HepG2 (cell line): ENCODE measurements around the gene WDR11. TPM values are rescaled to one million over a fixed set of nuclear protein-coding genes. Genes with fewer than 3 reads are reported as not detected.

Experiments used
- ATAC-seq: fragments of 200-7000 bp; cut with Tn5 transposase; 3 replicates; pipeline ENCODE4 v1.9.1; 2020; ENCODE audit warnings: mild to moderate bottlenecking, moderate library complexity
- BruUV-seq: library from RNA; stranded (reverse); fragments of 400-500 nt; replicated peaks from 2 replicates; lab custom pipeline; 2021; lab: Mats Ljungman, UMichigan
- CTCF ChIA-PET: fragments of 300-600 bp; formaldehyde crosslinking; extraction: SDS; loops from one replicate; lab custom pipeline; 2021; ENCODE audit warnings: low total read pairs, inconsistent platforms, low intra/inter-chr PET ratio; lab: Yijun Ruan, JAX
- POLR2A ChIA-PET: fragments of 350-600 bp; sonication (Branson Sonifier 250); formaldehyde crosslinking; loops from one replicate; lab custom pipeline; 2020; ENCODE audit warnings: antibody characterized with exemption, inconsistent platforms; lab: Yijun Ruan, JAX
- DNase-seq: peaks from one replicate; pipeline ENCODE4 v3.0.0-alpha.2; 2015; ENCODE audit warnings: low spot score
- FAIRE-seq: peaks from 3 replicates; lab custom pipeline; 2011; peaks lifted over from hg19 to GRCh38; lab: Jason Lieb, UNC
- H2AFZ ChIP-seq: one replicate; pipeline ENCODE4 v1.6.1; 2011; ENCODE audit warnings: low read length, inconsistent platforms
- H3K27ac ChIP-seq: fragments of 300-600 bp; 3 replicates; pipeline ENCODE4 v1.8.0; 2011; ENCODE audit warnings: mixed run types, mild to moderate bottlenecking, mixed read lengths, low read length, inconsistent platforms; ENCODE audit not compliant: insufficient read depth; ENCODE audit errors: extremely low read length
- H3K27me3 ChIP-seq, 2 experiments: fragments of 200-600 bp in 1 of 2; 2 replicates in 1 of 2; 3 replicates in 1 of 2; pipeline versions ENCODE4 v1.6.0 to v1.8.0; 2011; ENCODE audit warnings: low read length in 2 of 2, mild to moderate bottlenecking in 2 of 2, moderate library complexity in 2 of 2, inconsistent platforms in 1 of 2; ENCODE audit not compliant: insufficient read depth in 2 of 2, control insufficient read depth in 1 of 2
- H3K36me3 ChIP-seq, 2 experiments: fragments of 200-600 bp in 1 of 2; replicated peaks in 1 of 2; 2 replicates in 1 of 2; 3 replicates in 1 of 2; pipeline versions ENCODE4 v1.5.1 to v1.8.0; 2011; ENCODE audit warnings: low read length in 2 of 2, inconsistent platforms in 1 of 2; ENCODE audit not compliant: insufficient read depth in 2 of 2, control insufficient read depth in 1 of 2
- H3K4me1 ChIP-seq: 2 replicates; pipeline ENCODE4 v1.5.1; 2012; ENCODE audit warnings: low read length, inconsistent platforms; ENCODE audit not compliant: insufficient read depth
- H3K4me2 ChIP-seq: 2 replicates; pipeline ENCODE4 v1.6.0; 2011; ENCODE audit warnings: low read depth, low read length, inconsistent platforms
- H3K4me3 ChIP-seq, 3 experiments: fragments of 200-600 bp in 1 of 3; sonication (generic), shearing (Covaris generic) in 1 of 3; replicated peaks in 1 of 3; 2 replicates each; pipeline ENCODE4 v1.5.1; 2011 to 2016; ENCODE audit warnings: low read length in 3 of 3, inconsistent platforms in 2 of 3, low read depth in 2 of 3, mild to moderate bottlenecking in 2 of 3, control low read depth in 1 of 3, mixed read lengths in 1 of 3; ENCODE audit not compliant: insufficient read depth in 1 of 3
- H3K79me2 ChIP-seq: one replicate; pipeline ENCODE4 v1.6.1; 2011; ENCODE audit warnings: low read length, inconsistent platforms; ENCODE audit not compliant: insufficient read depth
- H3K9ac ChIP-seq: 2 replicates; pipeline ENCODE4 v1.6.0; 2011; ENCODE audit warnings: mild to moderate bottlenecking, low read depth, low read length, inconsistent platforms; ENCODE audit not compliant: insufficient read depth
- H3K9me3 ChIP-seq: 2 replicates; pipeline ENCODE4 v1.5.1; 2012; ENCODE audit warnings: mild to moderate bottlenecking, low read length
- H4K20me1 ChIP-seq: 2 replicates; pipeline ENCODE4 v1.6.0; 2011; ENCODE audit warnings: inconsistent platforms, mild to moderate bottlenecking, low read length, moderate library complexity; ENCODE audit not compliant: insufficient read depth
- FOXC1 ChIP-seq: sonication (generic); formaldehyde crosslinking; IDR thresholded peaks from 2 replicates; pipeline ENCODE4 v1.8.0; 2022; ENCODE audit warnings: mild to moderate bottlenecking, missing genetic modification reagents, borderline replicate concordance
- HNRNPLL ChIP-seq: fragments of 200-400 bp; formaldehyde crosslinking; IDR thresholded peaks from 2 replicates; pipeline ENCODE4 v1.6.1; 2017; ENCODE audit warnings: mild to moderate bottlenecking, low read depth, low read length; ENCODE audit not compliant: poor library complexity, severe bottlenecking
- NFIC ChIP-seq: IDR thresholded peaks from 2 replicates; pipeline ENCODE4 v1.6.1; 2012; ENCODE audit warnings: mild to moderate bottlenecking, low read length, inconsistent platforms
- PTBP1 ChIP-seq: fragments of 200-400 bp; formaldehyde crosslinking; IDR thresholded peaks from 2 replicates; pipeline ENCODE4 v1.6.1; 2018; ENCODE audit warnings: low read length, low read depth; ENCODE audit not compliant: poor library complexity, severe bottlenecking
- SMARCE1 ChIP-seq: fragments of 450-650 bp; IDR thresholded peaks from 2 replicates; pipeline ENCODE4 v1.6.1; 2017; ENCODE audit warnings: borderline replicate concordance
- ZNF335 ChIP-seq: sonication (generic); formaldehyde crosslinking; IDR thresholded peaks from 2 replicates; pipeline ENCODE4 v1.4.0; 2020; ENCODE audit warnings: missing genetic modification reagents
- ZNF644 ChIP-seq: IDR thresholded peaks from 2 replicates; pipeline ENCODE4 v1.6.1; 2016; ENCODE audit warnings: low read depth
- ZSCAN31 ChIP-seq: sonication (generic); formaldehyde crosslinking; IDR thresholded peaks from 2 replicates; pipeline ENCODE4 v1.5.0; 2020; ENCODE audit warnings: low read depth, mild to moderate bottlenecking, missing genetic modification reagents
- WGBS: methylation state at CpG from one replicate; pipeline ENCODE4 v1.1.6; 2017; ENCODE audit warnings: low lambda C conversion rate; 5-methylcytosine and 5-hydroxymethylcytosine counted together
- in situ Hi-C: cut with HindIII; loops from 2 replicates; pipeline ENCODE4 v1.10.0; 2017; ENCODE audit warnings: low pct_unique_long_range_greater_than_20kb; ENCODE audit not compliant: extremely low pct_ligation_motif_present
- intact Hi-C: fragments of 100-400 bp; cut with micrococcal nuclease; formaldehyde crosslinking; loops from one replicate; pipeline ENCODE4 v1.10.0; 2022; ENCODE audit not compliant: unreplicated experiment
- polyA plus RNA-seq, 8 experiments: library from polyadenylated mRNA; depleted of rRNA in 3 of 8; stranded (reverse) in 7 of 8; unstranded in 1 of 8; fragments of >200 nt; fragmentation: Illumina TruSeq in 4 of 8; extraction: Trizol in 4 of 8; gene quantifications; 2 replicates each; pipeline versions ENCODE4 v1.2.1 to v1.2.3, GENCODE V29; 2011 to 2016; ENCODE audit warnings: low read depth in 4 of 8, missing spikeins in 1 of 8, mixed read lengths in 1 of 8; ENCODE audit not compliant: insufficient read depth in 1 of 8
- total RNA-seq, 5 experiments: library from RNA; depleted of rRNA; stranded (reverse); fragments of >200 nt; fragmentation: Illumina TruSeq; extraction: Trizol; gene quantifications; 2 replicates each; pipeline ENCODE4 v1.2.3, GENCODE V29; 2016; ENCODE audit warnings: low read depth in 1 of 5
- TF ChIP-seq, protein P1 (sequence below): sonication (generic); formaldehyde crosslinking; IDR thresholded peaks from 2 replicates; pipeline ENCODE4 v1.5.0; 2020; ENCODE audit warnings: missing genetic modification reagents
- TF ChIP-seq, protein P2 (sequence below): sonication (generic); formaldehyde crosslinking; IDR thresholded peaks from 2 replicates; pipeline ENCODE4 v1.4.0; 2020; ENCODE audit warnings: missing genetic modification reagents
- TF ChIP-seq, protein P3 (sequence below): sonication (generic); formaldehyde crosslinking; IDR thresholded peaks from 2 replicates; pipeline ENCODE4 v1.8.0; 2022; ENCODE audit warnings: missing genetic modification reagents, low read depth, mild to moderate bottlenecking, borderline replicate concordance

The WDR11 gene
- total and polyA plus RNA-seq, 2 of the 13 experiments (the other 11 are each of a cell fraction or from before 2014, with no cell fraction given): 38.0 to 45.2 TPM

DNA sequence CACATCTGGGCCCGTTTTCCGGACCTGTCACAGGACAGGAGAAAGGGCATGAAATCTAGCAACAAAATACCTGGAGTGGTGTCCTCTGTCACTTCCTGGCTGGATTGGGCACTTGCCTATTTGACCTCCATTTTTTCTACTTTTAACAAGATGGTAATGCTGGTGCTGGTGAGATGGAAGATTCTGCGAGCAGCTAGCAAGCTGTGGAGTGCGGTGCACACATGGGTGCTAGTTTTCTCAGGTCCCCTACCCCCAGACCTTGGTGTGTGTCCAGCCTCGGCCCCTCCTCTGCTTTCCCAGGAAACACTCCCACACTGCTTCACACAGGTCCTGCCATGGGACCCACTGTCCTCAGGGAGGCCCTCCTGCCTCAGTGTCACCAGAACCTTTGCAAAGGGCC is 87.7 kb downstream of the WDR11 start:
- DNase-seq: no peak
- Histone ChIP-seq H3K27me3 (no peaks in the 10 kb centered on the region; a peak in 1 of 5 replicates), H3K27ac (no peak overlapping the region), H3K4me1 (no peaks in the 10 kb centered on the region), H2AFZ (no peak overlapping the region), H3K9ac (no peak overlapping the region), H3K9me3 (no peaks in the 10 kb centered on the region)
- in situ Hi-C loops: no loop called here
- intact Hi-C loops: no loop called here
- TF ChIP-seq SMARCE1 (no peak), FOXC1 (CRISPR knock-in tag) (no peak)
- TF ChIP-seq, all 625 proteins: peak for 0
- CTCF ChIA-PET: no interaction called here
- Histone ChIP-seq H3K4me2 (peak overlapping the region; percentile 23; the same call in 1 of the 2 replicates), H3K36me3 (no peaks in the 10 kb centered on the region), H4K20me1 (no peaks in the 10 kb centered on the region), H3K79me2 (no peaks in the 10 kb centered on the region), H3K4me3 (no peak overlapping the region)
- no peak for FAIRE-seq
- POLR2A ChIA-PET: no interaction called here
- WGBS: 32% methylated on average over 2 of the region's 5 CpGs
- no TSS peak for BruUV-seq
- ATAC-seq: no peak

DNA sequence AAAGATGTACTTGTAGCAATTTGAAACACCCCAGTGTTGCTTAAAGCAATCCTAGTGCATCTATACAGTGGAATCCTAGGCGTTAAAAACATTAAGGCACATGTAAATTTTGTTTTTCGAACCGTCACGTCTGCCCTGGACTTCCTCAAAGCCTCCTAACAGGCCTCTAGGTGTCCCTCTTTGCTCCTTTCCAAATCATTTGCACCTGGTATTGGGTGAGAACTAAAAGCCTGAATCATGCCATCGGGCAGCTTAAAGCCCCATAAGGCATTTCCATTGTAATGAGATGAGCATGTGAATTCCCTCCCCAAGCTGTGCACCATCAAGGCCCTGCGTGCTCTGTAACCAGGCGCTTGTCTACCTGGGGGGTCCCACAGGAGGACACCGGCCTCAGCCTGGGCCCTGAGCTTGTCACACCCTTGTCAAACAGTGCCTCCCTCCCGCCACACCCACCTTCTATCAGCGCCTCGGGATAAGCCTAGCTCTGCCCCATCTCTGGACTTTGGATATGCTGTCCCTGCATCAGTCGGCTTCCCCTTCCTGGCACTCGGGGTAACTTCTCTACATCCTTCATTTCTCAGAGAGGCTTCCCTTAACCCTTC is 89.2 kb downstream of the WDR11 start:
- no peak for DNase-seq
- Histone ChIP-seq H3K9me3 (no peaks in the 10 kb centered on the region), H3K27me3 (no peaks in the 10 kb centered on the region; a peak in 1 of 5 replicates), H3K27ac (no peak overlapping the region), H2AFZ (no peak overlapping the region), H3K79me2 (no peaks in the 10 kb centered on the region), H3K9ac (no peak overlapping the region), H3K36me3 (no peaks in the 10 kb centered on the region), H4K20me1 (no peaks in the 10 kb centered on the region), H3K4me1 (no peaks in the 10 kb centered on the region), H3K4me2 (no peak overlapping the region), H3K4me3 (no peak overlapping the region)
- no TSS peak for BruUV-seq
- no peak for ATAC-seq
- intact Hi-C loops: loop anchor here (5.0 kb wide), 1 partner anchor 962 kb away; no protein-coding TSS in a partner anchor
- ChIA-PET CTCF (no interaction called here), POLR2A (no interaction called here)
- no peak for FAIRE-seq
- WGBS: 29% methylated on average over 13 of the region's 13 CpGs
- TF ChIP-seq PTBP1: no peak
- TF ChIP-seq NFIC: no peak
- TF ChIP-seq ZNF335 (CRISPR knock-in tag): no peak
- TF ChIP-seq, protein P1, sequence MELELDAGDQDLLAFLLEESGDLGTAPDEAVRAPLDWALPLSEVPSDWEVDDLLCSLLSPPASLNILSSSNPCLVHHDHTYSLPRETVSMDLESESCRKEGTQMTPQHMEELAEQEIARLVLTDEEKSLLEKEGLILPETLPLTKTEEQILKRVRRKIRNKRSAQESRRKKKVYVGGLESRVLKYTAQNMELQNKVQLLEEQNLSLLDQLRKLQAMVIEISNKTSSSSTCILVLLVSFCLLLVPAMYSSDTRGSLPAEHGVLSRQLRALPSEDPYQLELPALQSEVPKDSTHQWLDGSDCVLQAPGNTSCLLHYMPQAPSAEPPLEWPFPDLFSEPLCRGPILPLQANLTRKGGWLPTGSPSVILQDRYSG: no peak
- TF ChIP-seq HNRNPLL: no peak
- TF ChIP-seq, protein P2, sequence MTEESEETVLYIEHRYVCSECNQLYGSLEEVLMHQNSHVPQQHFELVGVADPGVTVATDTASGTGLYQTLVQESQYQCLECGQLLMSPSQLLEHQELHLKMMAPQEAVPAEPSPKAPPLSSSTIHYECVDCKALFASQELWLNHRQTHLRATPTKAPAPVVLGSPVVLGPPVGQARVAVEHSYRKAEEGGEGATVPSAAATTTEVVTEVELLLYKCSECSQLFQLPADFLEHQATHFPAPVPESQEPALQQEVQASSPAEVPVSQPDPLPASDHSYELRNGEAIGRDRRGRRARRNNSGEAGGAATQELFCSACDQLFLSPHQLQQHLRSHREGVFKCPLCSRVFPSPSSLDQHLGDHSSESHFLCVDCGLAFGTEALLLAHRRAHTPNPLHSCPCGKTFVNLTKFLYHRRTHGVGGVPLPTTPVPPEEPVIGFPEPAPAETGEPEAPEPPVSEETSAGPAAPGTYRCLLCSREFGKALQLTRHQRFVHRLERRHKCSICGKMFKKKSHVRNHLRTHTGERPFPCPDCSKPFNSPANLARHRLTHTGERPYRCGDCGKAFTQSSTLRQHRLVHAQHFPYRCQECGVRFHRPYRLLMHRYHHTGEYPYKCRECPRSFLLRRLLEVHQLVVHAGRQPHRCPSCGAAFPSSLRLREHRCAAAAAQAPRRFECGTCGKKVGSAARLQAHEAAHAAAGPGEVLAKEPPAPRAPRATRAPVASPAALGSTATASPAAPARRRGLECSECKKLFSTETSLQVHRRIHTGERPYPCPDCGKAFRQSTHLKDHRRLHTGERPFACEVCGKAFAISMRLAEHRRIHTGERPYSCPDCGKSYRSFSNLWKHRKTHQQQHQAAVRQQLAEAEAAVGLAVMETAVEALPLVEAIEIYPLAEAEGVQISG: no peak
- TF ChIP-seq, protein P3, sequence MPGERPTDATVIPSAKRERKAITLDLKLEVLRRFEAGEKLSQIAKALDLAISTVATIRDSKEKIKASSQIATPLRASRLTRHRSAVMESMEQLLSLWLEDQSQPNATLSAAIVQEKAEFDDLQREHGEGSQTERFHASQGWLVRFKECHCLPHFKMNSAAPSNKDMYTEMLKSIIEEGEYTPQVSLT (CRISPR knock-in tag): no peak
- TF ChIP-seq ZSCAN31 (CRISPR knock-in tag): no peak
- TF ChIP-seq ZNF644: no peak
- TF ChIP-seq, all 625 proteins: peak for 0
- in situ Hi-C loops: loop anchor here (5.0 kb wide), 1 partner anchor 792 kb away; no protein-coding TSS in a partner anchor
